Stimulated activated CD4-positive, alpha-beta T cell treated with anti-CD3 and anti-CD28 coated beads, TNF-alpha, amount 100 ng/mL, for 1 hour (primary cell): Measurements from ENCODE around the gene LRP2BP.

Experiments
- DNase-seq, 3 donors: peaks; one replicate each; pipeline ENCODE4 v3.0.0-alpha.2; 2020; ENCODE audit warnings: low read depth in 3 of 3, low spot score in 1 of 3

Gene LRP2BP

DNA sequence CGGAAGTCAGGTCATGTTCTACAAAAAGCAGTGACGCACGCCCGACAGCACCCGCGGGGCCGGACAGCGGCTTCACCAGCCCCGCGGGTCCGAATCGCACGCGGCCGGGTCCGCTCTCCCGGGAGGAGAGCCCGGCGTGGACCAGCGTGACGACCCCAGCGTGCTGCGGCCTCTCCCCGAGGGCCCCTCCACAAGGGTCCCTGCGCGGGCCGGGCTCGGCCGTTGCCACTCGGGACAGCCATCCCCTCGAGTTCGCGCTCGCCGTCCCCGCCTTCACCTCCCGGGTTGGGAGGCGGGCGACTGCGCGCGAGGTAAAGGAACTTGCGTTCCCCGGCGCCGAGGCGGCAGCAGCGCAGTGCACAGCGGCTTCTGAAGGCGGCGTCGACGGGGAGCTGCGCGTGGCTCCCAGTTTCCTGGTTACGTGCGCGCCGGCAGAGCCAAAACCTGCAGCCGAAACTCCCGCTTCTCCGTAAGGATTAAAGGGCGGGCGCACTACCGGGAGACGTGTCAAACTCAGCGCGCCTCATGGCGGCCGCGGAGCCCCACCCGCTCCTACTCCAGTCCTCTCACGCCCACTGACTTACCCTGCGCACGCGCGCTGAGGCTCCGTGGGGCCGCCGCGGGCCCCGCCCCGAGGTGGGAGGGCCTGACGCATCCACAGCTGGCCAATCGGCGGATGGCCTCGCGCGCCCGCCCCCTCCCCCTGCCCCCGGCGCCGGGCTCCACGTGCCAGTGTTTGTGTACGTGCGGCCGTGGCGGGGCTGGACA, 416 bp upstream of the LRP2BP start:
- peak; percentile 89 to 98 (median 95) for DNase-seq

DNA sequence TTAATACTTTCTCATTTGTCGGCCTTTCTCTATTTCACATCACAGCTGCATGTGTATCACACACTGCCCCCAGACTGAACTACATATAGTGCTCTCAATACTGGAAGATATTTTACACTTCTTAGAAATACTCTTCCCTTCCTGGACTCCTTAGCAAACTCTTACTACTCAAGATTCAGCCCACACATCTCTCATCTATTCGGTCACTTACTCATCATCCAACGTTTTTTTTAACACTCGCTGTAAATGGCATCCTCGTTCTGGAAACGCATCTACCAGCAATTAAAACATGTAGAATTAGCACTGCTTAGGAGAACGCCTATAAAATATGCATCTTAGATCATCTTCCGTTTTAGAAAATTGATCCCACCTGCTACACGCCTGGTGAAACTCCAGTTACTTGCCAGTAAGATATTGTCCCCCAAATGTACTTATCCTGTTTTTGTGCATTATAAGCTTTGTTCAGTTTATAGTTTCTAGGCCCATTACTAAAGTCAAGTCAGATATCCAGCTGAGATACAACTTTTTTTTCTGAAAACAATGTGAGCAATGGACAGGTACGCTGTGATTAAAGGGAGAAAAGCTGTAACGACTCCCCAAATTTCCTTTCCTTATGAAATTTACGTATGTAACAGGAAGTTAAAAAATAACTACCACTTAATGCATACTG, 1.0 kb downstream of the LRP2BP start:
- no peak for DNase-seq

DNA sequence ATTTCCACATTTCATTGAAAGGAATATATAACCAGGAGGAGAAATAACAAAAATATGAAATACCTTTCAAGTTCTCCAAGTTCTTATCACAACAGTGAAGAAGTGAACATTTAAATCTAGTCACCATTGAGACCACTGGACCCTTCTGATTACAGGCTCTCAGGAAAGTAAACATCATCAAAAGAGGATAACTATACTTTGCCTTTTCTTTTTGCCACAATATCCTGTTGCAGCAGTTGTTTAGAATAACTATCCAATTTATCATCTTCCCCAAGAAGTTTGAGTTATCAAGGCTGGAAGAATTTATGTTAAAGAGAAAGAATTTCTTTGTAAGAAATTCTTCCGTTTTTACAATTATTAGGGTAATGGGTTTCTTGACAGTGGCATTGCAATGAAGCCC, 3.6 kb downstream of the LRP2BP start:
- DNase-seq, result no peak

DNA sequence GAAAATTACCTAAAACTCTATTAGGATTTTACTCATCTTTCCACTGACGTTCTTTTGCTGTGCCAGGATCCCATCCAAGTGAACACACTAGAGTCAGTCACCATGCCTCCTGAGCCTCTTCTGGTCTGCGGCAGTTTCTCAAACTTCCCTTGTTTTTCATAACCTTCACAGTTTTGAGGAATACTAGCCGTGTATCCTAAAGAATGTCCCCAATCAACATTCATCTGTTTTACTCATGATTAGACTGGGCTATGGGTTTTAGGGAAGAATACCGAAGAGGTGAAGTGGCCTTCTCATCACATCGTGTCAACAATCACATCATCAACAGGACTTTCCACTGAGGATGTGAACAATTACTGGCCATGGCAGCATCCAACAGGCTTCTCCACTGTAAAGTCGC, 4.8 kb downstream of the LRP2BP start:
- DNase-seq, result no peak

DNA sequence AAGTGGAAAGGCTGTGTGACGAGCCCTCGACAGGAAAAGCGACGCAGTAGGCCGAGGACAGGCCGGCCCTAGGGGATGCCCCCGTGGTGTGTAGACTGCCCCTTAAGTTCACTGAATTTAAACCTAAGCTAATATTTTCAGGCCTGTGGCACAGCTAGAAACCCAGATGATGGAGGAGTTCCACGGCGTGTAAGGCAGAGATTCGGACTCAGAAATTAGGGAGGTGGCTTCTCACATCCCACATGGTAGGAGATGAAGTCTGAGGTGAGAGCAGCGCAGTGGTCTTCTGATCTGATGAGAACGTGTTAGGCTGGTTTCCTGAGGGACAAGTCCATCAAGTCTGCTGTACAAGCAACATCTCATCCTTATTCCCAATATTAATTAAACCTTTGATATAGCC, 7.8 kb downstream of the LRP2BP start:
- no peak for DNase-seq

DNA sequence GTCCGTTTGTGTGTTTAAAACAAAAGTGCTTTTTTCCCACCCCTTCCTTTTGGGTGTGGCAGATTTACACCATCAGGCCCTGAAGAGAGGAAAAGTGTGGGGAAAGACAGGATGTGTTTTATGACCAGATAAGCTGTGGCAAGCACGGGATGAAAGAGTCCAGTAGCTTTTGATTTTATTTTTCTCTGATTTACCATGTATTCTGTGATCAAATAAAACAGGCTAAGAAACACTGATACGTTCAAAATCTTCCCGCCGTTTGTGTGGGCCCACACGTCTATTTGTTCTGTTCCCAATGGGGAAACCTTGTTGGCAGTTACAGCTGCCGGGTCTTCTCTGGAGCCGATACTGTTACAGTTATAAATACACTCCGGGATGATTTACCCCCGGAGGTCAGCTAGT, 10.8 kb downstream of the LRP2BP start:
- no peak for DNase-seq

DNA sequence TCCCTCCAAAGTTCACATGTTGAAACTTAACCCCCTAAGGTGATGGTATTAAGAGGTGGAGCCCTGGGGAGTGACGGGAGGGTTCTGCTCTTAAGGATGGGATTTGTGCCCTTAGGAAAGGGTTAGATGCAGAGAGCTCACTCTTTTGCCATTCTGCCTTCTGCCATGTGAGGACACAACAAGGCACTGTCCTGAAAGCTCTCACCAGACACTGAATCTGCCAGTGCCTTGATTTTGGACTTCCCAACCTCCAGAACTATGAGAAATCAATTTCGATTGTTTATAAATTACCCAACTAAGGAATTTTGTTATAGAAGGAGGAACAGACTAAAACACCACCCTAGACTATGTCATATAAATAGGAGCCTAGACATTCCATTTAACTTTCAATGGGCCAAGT, 11.7 kb downstream of the LRP2BP start:
- no peak for DNase-seq

DNA sequence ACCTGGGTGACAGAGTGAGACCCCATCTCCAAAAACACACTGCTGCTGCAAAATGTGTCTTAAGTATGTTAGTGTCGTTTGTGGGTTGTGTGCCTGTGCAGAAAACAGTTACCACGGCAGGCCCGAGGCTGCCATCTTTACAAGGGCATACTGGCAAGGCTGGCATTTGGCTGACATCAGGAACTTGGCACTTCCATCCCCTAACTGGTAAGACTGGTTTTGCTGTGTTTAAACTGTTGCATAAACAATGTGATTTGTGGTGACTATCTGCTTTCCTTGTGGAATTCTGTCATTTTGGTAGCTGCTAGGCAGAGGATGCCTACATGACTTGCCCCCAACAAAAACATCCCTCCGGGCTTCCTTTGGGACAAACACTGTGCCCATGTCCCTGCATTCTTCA, 12.3 kb downstream of the LRP2BP start:
- no peak for DNase-seq

DNA sequence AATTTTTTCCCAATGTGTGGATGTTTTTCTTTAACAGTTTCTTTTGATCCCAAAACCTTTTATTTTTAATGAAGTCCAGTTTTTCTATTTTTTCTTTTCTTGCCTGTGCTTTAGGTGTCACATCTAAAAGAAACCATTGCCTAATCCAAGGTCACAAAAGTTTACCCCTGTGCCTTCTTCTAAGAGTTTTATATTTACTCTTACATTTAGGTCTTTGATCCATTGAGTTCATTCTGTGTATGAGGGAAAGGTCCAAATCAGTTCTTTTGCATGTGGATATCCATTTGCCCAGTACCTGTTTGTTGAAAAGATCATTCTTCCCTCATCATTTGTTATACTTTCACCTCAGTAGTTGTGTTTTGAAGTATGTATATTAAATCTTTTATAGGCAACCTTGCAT, 13.0 kb downstream of the LRP2BP start:
- DNase-seq, result no peak

DNA sequence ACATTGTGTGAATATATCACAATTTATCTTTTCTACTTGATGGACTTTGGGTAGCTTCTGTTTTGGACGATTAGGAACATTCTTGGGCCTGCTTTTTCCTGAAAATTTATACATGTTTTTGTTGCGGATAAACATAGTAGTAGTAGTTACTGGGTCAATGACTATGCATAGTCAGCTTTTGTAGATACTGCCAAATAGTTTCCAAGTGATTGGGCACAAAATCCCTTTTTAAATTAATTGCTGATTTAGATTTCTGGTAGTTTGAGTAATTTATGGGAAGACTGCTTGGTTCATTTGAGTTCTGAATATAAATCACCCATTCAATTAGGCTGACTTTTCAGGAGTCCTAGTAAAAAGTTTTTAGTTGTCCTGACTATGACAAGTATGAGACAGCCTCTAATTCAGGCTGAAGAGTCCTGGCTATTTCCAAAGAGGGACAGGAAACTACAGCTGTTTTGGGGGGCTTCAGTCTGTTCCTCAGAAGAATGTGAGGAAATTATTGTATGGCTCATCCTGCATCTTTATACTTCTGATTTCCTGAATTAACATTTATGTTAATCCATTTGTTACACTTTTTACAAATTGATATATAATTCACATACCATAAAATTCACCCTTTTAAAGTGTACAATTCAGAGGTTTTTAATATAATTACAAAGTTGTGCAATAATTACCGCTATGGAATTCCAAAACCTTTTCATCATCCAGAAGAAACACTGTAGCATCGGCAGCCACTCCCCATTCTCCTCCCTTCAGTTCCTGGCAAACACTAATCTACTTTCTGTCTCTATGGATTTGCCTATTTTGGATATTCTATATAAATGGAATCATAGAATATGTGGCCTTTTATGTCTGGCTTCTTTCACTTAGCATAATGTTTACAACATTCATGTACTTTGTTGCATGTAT, 14.2 kb downstream of the LRP2BP start:
- DNase-seq, result no peak

DNA sequence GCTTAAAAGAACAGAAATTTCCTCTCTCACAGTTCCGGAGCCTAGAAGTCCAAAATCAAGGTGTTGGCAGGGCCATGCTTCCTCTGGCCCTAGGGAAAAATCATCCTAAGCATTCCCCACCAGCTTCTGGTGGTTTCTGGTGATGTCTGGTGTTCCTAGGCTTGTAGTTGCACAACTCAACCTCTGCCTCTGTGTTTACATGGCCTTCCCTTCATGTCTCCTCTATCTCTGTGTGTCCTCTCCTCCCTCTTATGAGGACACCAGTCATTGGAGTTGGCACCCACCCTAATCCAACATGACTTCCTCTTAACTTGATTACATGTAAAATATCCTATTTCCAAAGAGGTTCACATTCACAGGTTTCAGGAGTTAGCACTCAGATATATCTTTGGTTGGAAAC, 15.4 kb downstream of the LRP2BP start:
- DNase-seq, result no peak

DNA sequence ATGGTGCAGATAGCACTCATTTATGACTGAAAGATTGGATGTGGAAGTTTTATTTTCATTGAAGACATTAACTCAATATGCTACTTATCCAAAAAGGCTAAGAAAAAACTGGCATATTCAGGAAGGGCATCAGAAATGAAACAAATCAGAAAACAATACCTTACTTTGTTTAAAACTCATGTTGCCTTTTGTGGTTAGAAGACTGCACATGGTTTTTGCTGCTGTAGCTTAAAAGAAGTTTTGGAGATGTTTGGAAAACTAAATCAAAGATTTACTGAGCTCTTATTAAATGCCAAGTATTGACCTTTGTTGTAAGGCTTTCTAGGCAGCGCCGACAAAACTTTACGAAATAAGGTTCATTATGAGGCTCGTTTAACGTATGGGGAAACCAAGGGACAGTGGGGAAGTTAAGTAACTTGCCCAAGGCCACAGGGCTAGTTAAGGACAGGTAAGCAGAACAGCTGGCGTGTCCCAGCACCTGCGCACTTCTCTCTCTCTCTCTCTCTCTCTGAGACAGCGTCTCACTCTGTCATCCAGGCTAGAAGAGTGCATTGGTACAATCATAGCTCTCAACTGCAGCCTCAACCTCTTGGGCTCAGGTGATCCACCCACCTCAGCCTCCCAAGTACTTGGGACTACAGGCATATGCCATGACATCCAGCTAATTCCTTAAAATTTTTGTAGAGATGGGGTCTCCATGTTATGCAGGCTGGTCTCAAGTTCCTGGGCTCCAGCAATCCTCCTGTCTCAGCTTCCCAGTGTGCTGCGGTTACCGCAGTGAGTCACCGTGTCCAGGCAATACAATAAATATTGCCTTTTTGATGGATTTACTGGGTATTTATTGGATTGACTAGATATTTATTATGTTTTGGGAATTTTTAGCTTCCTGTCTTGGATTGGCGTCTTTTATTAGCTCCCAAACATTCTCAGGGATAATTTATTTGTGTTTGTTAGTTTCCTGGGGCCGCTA, 16.1 kb downstream of the LRP2BP start:
- no peak for DNase-seq

DNA sequence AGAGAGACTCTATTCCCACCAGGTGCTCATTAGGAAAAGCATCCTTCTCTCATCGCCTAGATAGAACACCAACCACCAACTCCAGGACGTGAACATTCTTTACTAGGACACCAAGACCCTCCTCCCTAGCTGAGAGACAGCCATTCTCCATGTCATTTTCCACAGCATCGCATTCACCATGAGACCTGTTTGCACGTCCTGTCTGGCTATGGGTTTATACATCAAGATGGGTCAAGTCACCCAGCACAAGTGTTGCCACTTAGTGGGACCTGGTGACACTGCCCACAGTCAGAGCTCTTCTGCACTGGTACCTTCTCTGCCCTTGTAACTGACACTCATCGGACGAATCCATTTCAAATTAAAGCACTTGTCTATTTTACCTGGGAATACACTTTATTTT, 17.5 kb downstream of the LRP2BP start:
- no peak for DNase-seq

DNA sequence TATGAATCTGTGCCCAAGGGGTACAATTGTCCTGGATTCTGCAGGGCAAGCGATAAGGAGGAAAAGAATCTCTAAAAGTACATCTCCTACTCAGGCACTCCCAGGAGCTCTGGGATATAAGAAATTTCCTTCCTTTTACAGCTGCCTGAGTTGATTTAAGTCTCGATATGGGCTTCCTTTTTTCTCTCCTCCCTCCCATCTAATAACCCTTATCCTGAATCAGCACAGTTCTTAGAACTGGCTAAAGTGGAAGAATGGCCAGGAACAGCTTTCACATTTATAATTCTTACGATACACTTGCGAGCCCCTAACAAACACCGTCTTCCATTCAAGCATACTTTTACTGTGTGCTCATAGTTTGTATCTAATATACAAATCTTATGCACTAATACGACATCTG, 21.2 kb downstream of the LRP2BP start:
- DNase-seq, result no peak

DNA sequence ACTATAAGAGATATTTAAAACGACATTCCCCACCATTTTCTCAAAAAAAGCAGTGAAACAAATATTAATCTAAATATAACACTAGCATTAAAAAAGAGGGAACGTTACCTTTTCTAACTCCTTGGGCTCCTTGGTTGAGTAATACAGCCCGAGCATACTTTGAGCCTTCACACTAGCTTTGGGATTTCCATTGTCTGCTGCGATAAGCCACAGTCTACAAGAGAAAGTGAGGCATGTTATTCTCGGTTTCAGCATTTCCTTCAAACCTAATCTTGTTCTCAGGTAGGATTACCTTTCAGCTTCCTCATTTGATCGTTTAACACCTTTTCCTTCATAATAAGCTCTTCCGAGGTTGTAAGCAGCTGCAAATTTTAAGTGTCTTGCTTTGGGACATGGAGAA, 21.7 kb downstream of the LRP2BP start:
- no peak for DNase-seq

DNA sequence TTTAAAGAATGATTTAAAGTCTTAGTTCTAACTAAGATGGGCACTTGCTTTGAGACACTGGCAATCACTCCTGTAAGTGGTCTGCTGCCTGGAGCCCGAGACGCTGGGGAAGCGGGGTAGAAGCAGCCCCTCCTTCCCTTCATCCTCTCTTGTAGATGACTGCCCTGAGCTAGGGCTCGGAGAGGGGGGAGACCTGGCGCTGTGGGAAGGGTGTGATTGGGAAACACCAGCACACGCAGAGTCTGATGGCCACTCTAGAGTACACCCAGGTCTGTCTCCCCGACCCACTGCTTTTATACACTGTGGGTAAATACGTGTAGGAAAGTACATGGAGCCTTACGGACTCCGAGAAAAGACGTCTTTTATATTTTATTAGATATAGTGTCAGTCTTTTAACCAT, 24.0 kb downstream of the LRP2BP start:
- DNase-seq, result no peak

DNA sequence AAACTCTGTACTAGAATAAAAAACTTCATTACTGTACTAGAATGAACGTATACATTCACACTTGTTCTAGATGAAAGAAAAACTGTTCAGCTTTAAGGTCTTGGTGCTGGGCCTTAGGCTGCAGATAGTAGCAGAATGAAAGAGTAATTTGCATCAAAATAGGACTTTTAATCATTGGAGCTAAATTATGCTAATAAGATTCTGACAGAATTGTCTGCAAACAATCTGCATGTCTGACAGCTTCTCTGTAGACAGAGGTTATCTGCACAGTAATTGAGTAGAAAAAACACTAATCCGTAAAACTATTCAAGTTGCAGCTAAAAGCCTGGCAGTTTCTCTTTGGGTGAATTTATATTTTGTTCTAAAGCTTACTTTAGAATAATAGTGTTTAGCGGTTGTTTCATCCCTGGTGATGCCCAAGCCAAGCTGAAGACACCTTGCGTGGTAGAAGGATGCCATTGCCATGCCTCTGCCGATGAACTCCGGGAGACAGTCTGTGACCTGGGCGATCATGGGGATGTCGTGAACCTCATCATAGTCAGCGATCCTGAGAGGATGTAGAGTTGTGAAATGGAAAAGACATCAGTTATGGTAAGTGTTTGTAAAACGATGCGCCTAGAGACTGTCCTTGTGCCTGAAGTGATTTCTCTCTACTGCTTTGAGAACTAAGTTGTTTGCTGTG, 25.3 kb downstream of the LRP2BP start:
- DNase-seq, result no peak

DNA sequence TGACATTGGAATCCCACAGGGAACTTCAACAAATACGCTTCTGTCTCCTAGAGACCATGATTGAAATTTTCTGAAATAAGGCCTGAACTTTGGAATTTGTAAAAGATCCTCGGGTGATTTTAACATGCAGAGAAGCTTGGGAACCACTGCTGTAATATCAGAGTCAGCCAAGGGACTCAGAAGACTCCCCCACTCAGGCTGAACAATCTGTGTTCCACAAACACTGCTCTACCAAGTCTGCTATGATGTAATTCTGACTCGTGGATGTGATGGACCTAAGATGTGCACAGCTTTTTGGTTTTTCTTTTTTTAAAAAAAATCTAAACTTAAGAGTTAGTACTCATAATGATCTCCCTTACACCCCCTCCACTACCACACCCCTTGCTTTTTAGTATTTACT, 26.0 kb downstream of the LRP2BP start:
- DNase-seq, result no peak

DNA sequence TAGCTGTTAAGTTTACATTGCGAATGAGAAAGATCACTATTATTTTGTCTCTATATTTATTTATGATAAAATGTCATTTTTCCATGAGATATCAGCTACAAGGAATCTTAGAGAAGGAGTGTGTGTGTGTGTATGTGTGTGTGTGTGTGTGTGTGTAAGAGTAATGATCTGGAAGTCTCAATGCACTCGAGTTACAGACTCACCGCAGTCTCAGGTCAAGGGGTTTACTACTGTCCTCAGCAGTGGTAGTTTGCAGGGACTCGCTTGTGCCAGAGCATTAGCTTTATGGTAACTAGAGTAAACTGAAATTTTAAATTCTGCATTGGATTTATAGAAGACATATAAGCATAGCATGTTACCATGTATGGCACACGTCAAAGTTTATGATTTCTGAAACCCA, 30.8 kb downstream of the LRP2BP start:
- no peak for DNase-seq

DNA sequence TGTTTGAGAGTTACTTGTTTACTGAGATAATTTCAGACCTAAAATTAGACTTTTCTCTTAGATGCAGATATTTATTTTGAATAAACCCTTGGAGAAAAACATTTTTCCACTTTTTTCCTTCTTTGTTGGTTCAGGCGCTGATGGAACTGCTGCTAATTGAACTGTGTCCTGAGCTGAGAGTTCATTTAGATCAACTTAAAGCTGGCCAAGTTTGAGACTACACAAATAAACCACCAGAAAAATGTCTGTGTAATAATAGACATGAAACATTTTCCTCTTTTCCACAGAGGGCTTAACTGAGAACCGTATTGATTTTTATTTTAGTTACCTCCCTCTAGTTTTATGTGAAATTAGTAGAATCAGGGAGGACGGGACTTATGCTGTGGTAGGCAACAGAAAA, 32.5 kb downstream of the LRP2BP start:
- no peak for DNase-seq
